Progenitor cell of endocrine pancreas (in vitro differentiated cells): Measurements from ENCODE around the gene ZKSCAN8. TPM values are rescaled to one million over a fixed set of nuclear protein-coding genes. Genes with fewer than 3 reads are reported as not detected.

ENCODE experiments used
- DNase-seq: peaks from one replicate; pipeline ENCODE4 v3.0.0; 2021; ENCODE audit warnings: low spot score; ENCODE audit not compliant: unreplicated experiment
- H3K27ac Mint-ChIP-seq: 2 replicates; pipeline ENCODE4 v1.8.0; 2021; ENCODE audit warnings: mild to moderate bottlenecking, moderate library complexity, mixed read lengths
- H3K27me3 Mint-ChIP-seq: 2 replicates; pipeline ENCODE4 v1.8.0; 2021; ENCODE audit warnings: mixed read lengths
- H3K36me3 Mint-ChIP-seq: 2 replicates; pipeline ENCODE4 v1.8.0; 2022; ENCODE audit warnings: mixed read lengths; ENCODE audit not compliant: insufficient read depth
- H3K4me1 Mint-ChIP-seq: 2 replicates; pipeline ENCODE4 v1.8.0; 2021; ENCODE audit warnings: low read depth, mixed read lengths
- H3K4me3 Mint-ChIP-seq: 2 replicates; pipeline ENCODE4 v1.8.0; 2021; ENCODE audit warnings: low read depth, mild to moderate bottlenecking, moderate library complexity, mixed read lengths
- H3K9me3 Mint-ChIP-seq: 2 replicates; pipeline ENCODE4 v1.8.0; 2021; ENCODE audit warnings: low read depth, mixed read lengths
- total RNA-seq: library from RNA; stranded (reverse); gene quantifications from 2 replicates; pipeline ENCODE4 v1.2.1, GENCODE V29; 2021
- TF ChIP-seq, protein P1 (sequence below): fragments of 200-600 bp; sonication (generic); IDR thresholded peaks from one replicate; pipeline ENCODE4 v1.5.0; 2021; ENCODE audit warnings: antibody characterized with exemption, mild to moderate bottlenecking; ENCODE audit not compliant: unreplicated experiment

ZKSCAN8 gene
- total RNA-seq, 1 donor from 2014 or later = 47.6 TPM

DNA sequence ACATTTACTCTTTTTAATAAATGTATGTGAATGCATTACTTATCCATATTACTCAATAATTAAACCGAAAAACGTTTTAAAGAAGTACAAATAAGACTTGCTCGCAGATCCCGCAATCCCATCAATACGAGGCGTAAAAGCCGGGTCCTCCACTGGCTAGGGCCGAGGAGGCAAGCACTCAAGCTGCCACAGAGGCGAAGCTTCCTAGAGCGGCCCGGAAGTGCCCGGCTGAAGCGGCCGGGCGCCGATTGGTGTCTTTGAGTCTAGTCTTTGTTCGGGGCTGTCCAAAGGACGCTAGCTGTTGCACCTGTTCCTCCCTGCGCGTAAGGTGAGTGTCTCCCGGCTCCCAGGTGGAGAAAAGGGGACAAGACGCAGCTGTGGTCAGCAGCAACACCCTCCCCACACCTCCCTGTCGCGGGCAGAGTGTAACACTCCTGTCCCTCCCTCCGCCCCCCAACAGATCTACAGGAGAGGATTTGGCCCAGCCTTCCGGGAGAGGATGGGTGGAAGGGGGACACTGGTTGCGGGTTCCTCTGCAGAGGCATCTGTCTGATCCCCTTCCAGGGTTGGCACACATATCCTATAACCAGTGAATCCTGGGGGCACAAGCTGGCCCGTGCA, 17.2 kb upstream of the ZKSCAN8 start, which contains the start of gene ZSCAN16:
TSS of gene ZSCAN16 (plus strand) at position 260 of the 621 bp plus-strand sequence. CDS start 835 bp downstream, outside the sequence.
- Mint-ChIP-seq H3K27me3 (no peaks in the 10 kb centered on the region), H3K27ac (peak within 1 kb of the TSS; percentile 97), H3K4me1 (peaks cover 14% of the 10 kb centered on the region), H3K36me3 (peaks cover 22% of the 10 kb centered on the region), H3K9me3 (no peaks in the 10 kb centered on the region), H3K4me3 (peak within 1 kb of the TSS; percentile 97)
- peak; percentile 55 for DNase-seq
- TF ChIP-seq, protein P1, sequence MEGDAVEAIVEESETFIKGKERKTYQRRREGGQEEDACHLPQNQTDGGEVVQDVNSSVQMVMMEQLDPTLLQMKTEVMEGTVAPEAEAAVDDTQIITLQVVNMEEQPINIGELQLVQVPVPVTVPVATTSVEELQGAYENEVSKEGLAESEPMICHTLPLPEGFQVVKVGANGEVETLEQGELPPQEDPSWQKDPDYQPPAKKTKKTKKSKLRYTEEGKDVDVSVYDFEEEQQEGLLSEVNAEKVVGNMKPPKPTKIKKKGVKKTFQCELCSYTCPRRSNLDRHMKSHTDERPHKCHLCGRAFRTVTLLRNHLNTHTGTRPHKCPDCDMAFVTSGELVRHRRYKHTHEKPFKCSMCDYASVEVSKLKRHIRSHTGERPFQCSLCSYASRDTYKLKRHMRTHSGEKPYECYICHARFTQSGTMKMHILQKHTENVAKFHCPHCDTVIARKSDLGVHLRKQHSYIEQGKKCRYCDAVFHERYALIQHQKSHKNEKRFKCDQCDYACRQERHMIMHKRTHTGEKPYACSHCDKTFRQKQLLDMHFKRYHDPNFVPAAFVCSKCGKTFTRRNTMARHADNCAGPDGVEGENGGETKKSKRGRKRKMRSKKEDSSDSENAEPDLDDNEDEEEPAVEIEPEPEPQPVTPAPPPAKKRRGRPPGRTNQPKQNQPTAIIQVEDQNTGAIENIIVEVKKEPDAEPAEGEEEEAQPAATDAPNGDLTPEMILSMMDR = no peak

DNA sequence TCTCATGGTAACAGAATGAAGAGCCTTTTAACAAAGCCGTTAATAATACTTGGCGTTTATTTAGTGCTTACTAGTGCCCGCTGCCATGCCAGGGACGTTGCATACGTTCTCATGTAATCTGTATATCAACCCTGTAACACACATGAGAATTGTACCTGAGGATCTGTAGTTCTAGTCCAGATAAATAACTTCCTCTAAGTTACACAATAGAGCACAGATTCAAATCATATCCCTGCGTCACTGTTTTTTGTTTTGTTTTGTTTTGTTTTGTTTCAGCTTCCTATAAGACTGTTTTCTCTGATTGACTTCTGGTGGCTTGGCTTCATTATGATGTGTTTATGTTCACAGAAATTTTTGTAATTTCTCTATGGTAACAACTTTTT, 16.7 kb upstream of the ZKSCAN8 start:
- TF ChIP-seq, protein P1 = no peak
- no peaks in the 10 kb centered on the region for H3K27me3 Mint-ChIP-seq
- H3K36me3 Mint-ChIP-seq = peaks cover 27% of the 10 kb centered on the region
- DNase-seq = no peak
- peak overlapping the region; percentile 97 for H3K27ac Mint-ChIP-seq
- no peaks in the 10 kb centered on the region for H3K9me3 Mint-ChIP-seq
- H3K4me3 Mint-ChIP-seq = peak overlapping the region; percentile 97
- peaks cover 14% of the 10 kb centered on the region for H3K4me1 Mint-ChIP-seq

DNA sequence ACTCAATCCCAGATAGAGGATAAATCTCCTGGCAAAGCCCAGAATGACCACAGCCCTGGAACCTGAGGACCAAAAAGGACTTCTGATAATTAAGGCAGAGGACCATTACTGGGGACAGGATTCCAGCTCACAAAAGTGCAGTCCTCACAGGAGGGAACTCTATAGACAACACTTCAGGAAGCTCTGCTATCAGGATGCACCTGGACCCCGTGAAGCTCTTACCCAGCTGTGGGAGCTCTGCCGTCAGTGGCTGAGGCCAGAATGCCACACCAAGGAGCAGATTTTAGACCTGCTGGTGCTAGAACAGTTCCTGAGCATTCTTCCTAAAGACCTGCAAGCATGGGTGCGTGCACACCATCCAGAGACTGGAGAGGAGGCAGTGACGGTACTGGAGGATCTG, 16.3 kb upstream of the ZKSCAN8 start:
- no peak overlapping the region for H3K27ac Mint-ChIP-seq
- peaks cover 14% of the 10 kb centered on the region for H3K4me1 Mint-ChIP-seq
- TF ChIP-seq, protein P1 = no peak
- peaks cover 26% of the 10 kb centered on the region for H3K36me3 Mint-ChIP-seq
- H3K9me3 Mint-ChIP-seq = no peaks in the 10 kb centered on the region
- no peak for DNase-seq
- H3K4me3 Mint-ChIP-seq = peak overlapping the region; percentile 97
- no peaks in the 10 kb centered on the region for H3K27me3 Mint-ChIP-seq

DNA sequence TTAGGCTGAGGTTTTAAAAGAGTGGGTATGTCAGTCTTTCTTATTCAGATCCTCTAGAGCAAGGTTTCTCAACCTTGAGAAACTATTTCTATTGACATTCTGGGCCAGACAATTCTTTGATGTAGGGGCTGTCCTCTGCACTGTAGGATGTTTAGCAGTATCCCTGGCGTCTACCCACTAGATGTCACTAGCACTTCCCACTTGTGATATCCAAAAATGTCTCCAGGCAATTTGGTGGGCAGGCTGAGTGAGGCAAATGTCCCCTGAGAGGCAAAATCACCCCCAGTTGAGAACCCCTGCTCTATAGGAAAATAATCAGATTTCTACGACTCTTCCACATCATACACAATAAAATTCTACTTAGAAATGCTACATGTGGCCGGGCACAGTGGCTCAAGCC, 7.7 kb upstream of the ZKSCAN8 start:
- H3K4me1 Mint-ChIP-seq = peaks cover 18% of the 10 kb centered on the region
- no peak overlapping the region for H3K27ac Mint-ChIP-seq
- H3K27me3 Mint-ChIP-seq = no peaks in the 10 kb centered on the region
- peaks cover 12% of the 10 kb centered on the region for H3K36me3 Mint-ChIP-seq
- TF ChIP-seq, protein P1 = peak; percentile 37
- H3K9me3 Mint-ChIP-seq = no peaks in the 10 kb centered on the region
- H3K4me3 Mint-ChIP-seq = no peak overlapping the region
- no peak for DNase-seq

DNA sequence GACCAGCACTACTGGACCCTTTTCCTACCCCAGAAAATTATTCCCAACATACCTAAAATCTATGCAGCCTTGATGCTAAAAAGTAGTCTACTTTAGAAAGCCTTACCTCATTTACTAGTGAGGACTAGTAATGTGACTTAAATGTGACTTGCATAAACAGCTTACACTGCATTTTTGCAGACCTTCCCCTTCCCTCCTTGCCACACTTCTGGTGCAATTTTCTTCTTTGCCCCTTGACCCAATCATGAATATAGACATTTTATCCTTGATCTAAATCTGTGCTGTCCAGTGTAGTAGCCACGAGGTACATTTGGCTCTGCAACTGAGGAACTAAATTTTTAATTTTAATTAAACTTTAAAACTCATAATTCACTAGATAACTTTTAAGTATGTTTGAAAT, 7.0 kb upstream of the ZKSCAN8 start:
- Mint-ChIP-seq H3K27ac (no peak overlapping the region), H3K27me3 (no peaks in the 10 kb centered on the region), H3K9me3 (no peaks in the 10 kb centered on the region), H3K4me3 (no peak overlapping the region), H3K4me1 (peaks cover 18% of the 10 kb centered on the region), H3K36me3 (peaks cover 5% of the 10 kb centered on the region)
- TF ChIP-seq, protein P1 = no peak
- DNase-seq = no peak
